Measurements from ENCODE around the gene ZNF641. TPM values are rescaled to one million over a fixed set of nuclear protein-coding genes. Genes with fewer than 3 reads are reported as not detected.

Gene ZNF641
- total and polyA plus RNA-seq, 4 donors, result 3.0 to 15.8 (median 6.1) TPM

GRCh38 chr12:48302161-48302911 lies 48.4 kb downstream of the ZNF641 start:
- Histone ChIP-seq H3K36me3 (ENCODE audit: control insufficient read depth in 4 of 4, insufficient read depth in 3 of 4, low read depth in 1 of 4, low read length in 3 of 4) (no peaks in the 10 kb centered on the region), H3K9me3 (ENCODE audit: control insufficient read depth in 4 of 4, low read length in 3 of 4) (no peaks in the 10 kb centered on the region), H3K27me3 (ENCODE audit: control insufficient read depth in 4 of 4, insufficient read depth in 4 of 4, low read length in 3 of 4) (no peaks in the 10 kb centered on the region), H3K4me1 (ENCODE audit: control insufficient read depth in 4 of 4, insufficient read depth in 4 of 4, low read length in 3 of 4) (no peaks in the 10 kb centered on the region), H3K27ac (ENCODE audit: low read depth in 1 of 2, low read length in 2 of 2) (no peak overlapping the region), H3K4me3 (ENCODE audit: low read depth in 1 of 3, low read length in 3 of 3) (no peak overlapping the region), H3K9ac (ENCODE audit: low read depth in 1 of 2, low read length in 2 of 2) (no peak overlapping the region)
- WGBS, result 75% methylated on average over 2 of the region's 2 CpGs
- DNase-seq (ENCODE audit: low spot score), result no peak
- TF ChIP-seq EGR1 (IDR thresholded peaks at IDR 0.05; ENCODE audit: low read depth in 2 of 2) (no peak), FOXA1 (IDR thresholded peaks at IDR 0.05) (no peak), ATF3 (IDR thresholded peaks at IDR 0.05) (no peak), HNF4A (conservative IDR thresholded peaks at IDR 0.05) (no peak), HNF4G (IDR thresholded peaks at IDR 0.05) (no peak), NR2F2 (IDR thresholded peaks at IDR 0.05) (peak; percentile 72), GABPA (IDR thresholded peaks at IDR 0.05 in 1 of 2, conservative IDR thresholded peaks at IDR 0.05 in 1 of 2) (no peak)
- TF ChIP-seq, protein P1, sequence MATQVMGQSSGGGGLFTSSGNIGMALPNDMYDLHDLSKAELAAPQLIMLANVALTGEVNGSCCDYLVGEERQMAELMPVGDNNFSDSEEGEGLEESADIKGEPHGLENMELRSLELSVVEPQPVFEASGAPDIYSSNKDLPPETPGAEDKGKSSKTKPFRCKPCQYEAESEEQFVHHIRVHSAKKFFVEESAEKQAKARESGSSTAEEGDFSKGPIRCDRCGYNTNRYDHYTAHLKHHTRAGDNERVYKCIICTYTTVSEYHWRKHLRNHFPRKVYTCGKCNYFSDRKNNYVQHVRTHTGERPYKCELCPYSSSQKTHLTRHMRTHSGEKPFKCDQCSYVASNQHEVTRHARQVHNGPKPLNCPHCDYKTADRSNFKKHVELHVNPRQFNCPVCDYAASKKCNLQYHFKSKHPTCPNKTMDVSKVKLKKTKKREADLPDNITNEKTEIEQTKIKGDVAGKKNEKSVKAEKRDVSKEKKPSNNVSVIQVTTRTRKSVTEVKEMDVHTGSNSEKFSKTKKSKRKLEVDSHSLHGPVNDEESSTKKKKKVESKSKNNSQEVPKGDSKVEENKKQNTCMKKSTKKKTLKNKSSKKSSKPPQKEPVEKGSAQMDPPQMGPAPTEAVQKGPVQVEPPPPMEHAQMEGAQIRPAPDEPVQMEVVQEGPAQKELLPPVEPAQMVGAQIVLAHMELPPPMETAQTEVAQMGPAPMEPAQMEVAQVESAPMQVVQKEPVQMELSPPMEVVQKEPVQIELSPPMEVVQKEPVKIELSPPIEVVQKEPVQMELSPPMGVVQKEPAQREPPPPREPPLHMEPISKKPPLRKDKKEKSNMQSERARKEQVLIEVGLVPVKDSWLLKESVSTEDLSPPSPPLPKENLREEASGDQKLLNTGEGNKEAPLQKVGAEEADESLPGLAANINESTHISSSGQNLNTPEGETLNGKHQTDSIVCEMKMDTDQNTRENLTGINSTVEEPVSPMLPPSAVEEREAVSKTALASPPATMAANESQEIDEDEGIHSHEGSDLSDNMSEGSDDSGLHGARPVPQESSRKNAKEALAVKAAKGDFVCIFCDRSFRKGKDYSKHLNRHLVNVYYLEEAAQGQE (IDR thresholded peaks at IDR 0.05), result no peak
- TF ChIP-seq, protein P2, sequence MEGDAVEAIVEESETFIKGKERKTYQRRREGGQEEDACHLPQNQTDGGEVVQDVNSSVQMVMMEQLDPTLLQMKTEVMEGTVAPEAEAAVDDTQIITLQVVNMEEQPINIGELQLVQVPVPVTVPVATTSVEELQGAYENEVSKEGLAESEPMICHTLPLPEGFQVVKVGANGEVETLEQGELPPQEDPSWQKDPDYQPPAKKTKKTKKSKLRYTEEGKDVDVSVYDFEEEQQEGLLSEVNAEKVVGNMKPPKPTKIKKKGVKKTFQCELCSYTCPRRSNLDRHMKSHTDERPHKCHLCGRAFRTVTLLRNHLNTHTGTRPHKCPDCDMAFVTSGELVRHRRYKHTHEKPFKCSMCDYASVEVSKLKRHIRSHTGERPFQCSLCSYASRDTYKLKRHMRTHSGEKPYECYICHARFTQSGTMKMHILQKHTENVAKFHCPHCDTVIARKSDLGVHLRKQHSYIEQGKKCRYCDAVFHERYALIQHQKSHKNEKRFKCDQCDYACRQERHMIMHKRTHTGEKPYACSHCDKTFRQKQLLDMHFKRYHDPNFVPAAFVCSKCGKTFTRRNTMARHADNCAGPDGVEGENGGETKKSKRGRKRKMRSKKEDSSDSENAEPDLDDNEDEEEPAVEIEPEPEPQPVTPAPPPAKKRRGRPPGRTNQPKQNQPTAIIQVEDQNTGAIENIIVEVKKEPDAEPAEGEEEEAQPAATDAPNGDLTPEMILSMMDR (IDR thresholded peaks at IDR 0.05; ENCODE audit: low read depth, low read length, missing input control), result no peak

DNA sequence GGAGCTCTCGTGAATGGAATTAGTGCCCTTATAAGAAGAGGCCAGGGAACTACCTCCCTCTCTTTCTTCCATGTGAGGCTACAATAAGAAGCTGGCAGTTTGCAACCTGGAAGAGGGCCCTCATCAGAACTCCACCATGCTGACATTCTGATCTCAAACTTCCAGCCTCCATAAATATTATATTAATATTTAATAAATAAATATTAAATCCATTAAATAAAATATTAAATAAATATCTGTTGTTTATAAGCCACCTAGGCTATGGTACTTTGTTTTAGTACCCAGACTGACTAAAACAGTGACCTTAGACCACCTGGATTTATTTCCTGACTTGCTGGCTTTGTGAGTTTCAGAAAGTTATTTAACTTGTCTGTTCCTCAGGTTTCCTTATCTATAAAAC lies 49.9 kb downstream of the ZNF641 start:
- Histone ChIP-seq H3K36me3 (ENCODE audit: control insufficient read depth in 4 of 4, insufficient read depth in 3 of 4, low read depth in 1 of 4, low read length in 3 of 4) (no peaks in the 10 kb centered on the region), H3K4me3 (ENCODE audit: low read depth in 1 of 3, low read length in 3 of 3) (no peak overlapping the region), H3K9ac (ENCODE audit: low read depth in 1 of 2, low read length in 2 of 2) (no peak overlapping the region), H3K4me1 (ENCODE audit: control insufficient read depth in 4 of 4, insufficient read depth in 4 of 4, low read length in 3 of 4) (peaks cover 0 to 5% (median 2%) of the 10 kb centered on the region in 4 donors), H3K27me3 (ENCODE audit: control insufficient read depth in 4 of 4, insufficient read depth in 4 of 4, low read length in 3 of 4) (peaks cover 0 to 4% (median 0%) of the 10 kb centered on the region in 4 donors), H3K9me3 (ENCODE audit: control insufficient read depth in 4 of 4, low read length in 3 of 4) (no peaks in the 10 kb centered on the region), H3K27ac (ENCODE audit: low read depth in 1 of 2, low read length in 2 of 2) (no peak overlapping the region)
- no peak for DNase-seq (ENCODE audit: low spot score)
- 89% methylated on average over 1 of the region's 1 CpG for WGBS
- no peak for TF ChIP-seq FOXA1 (IDR thresholded peaks at IDR 0.05)
- TF ChIP-seq RAD21 (IDR thresholded peaks at IDR 0.05), result no peak

All from liver (tissue), 9 donors.